H1 (cell line): Measurements from ENCODE around the gene PDYN. TPM values are rescaled to one million over a fixed set of nuclear protein-coding genes. Genes with fewer than 3 reads are reported as not detected.

ENCODE experiments used
- CTCF ChIP-seq, 3 experiments: IDR thresholded peaks; 1 replicate in 2 of 3; 2 replicates in 1 of 3; pipeline versions ENCODE4 v1.5.1 to v1.6.1; 2011; ENCODE audit warnings: low read length in 3 of 3, mild to moderate bottlenecking in 3 of 3, inconsistent platforms in 2 of 3, low read depth in 1 of 3, moderate library complexity in 1 of 3; ENCODE audit not compliant: insufficient read depth in 1 of 3; ENCODE audit errors: control extremely low read depth in 1 of 3
- E2F6 ChIP-seq: IDR thresholded peaks from 2 replicates; pipeline ENCODE4 v1.6.1; 2012; ENCODE audit warnings: inconsistent platforms
- JUND ChIP-seq: IDR thresholded peaks from 2 replicates; pipeline ENCODE4 v1.6.1; 2011; ENCODE audit warnings: mild to moderate bottlenecking, improper control_type of control experiment, low read length
- RNF2 ChIP-seq: fragments of 200-900, 300-1000 bp; sonication (generic); IDR thresholded peaks from 2 replicates; pipeline ENCODE4 v1.7.1; 2016; ENCODE audit warnings: borderline replicate concordance, low read depth, mild to moderate bottlenecking, antibody characterized with exemption, low read length; ENCODE audit not compliant: poor library complexity, severe bottlenecking; ENCODE audit errors: missing control alignments
- polyA plus RNA-seq, 7 experiments: library from polyadenylated mRNA; depleted of rRNA in 3 of 7; stranded (reverse) in 5 of 7; unstranded in 2 of 7; fragments of >200 nt in 5 of 7; fragments of 200-250 nt in 2 of 7; gene quantifications; 1 replicate in 5 of 7; 2 replicates in 1 of 7; 4 replicates in 1 of 7; pipeline versions ENCODE4 v1.2.1 to v1.2.3, GENCODE V29; 2011 to 2013; ENCODE audit warnings: missing spikeins in 2 of 7, mixed read lengths in 2 of 7
- total RNA-seq: library from RNA; stranded (reverse); fragmentation: NEBNext Ultra II Directional; extraction: Animal tissue kit (Norgen Biotek cat#: 25700); gene quantifications from 2 replicates; pipeline ENCODE4 v1.2.1, GENCODE V29; 2021

PDYN gene
- total and polyA plus RNA-seq, 2 of the 8 experiments (the other 6 are each of a cell fraction or from before 2014, with no cell fraction given) = 0.54 to 0.60 TPM

- TF ChIP-seq RNF2 (no peak), JUND (no peak), CTCF (IDR thresholded peaks at IDR 0.05; ENCODE audit: control extremely low read depth in 1 of 3, insufficient read depth in 1 of 3, low read depth in 1 of 3, low read length in 3 of 3) (no peak), E2F6 (no peak)
These were observed 59.7 kb downstream of the PDYN start (continued) for GRCh38 chr20:1934156-1934555.
